Measurements from ENCODE around the gene GBA2.

GBA2 gene

DNA sequence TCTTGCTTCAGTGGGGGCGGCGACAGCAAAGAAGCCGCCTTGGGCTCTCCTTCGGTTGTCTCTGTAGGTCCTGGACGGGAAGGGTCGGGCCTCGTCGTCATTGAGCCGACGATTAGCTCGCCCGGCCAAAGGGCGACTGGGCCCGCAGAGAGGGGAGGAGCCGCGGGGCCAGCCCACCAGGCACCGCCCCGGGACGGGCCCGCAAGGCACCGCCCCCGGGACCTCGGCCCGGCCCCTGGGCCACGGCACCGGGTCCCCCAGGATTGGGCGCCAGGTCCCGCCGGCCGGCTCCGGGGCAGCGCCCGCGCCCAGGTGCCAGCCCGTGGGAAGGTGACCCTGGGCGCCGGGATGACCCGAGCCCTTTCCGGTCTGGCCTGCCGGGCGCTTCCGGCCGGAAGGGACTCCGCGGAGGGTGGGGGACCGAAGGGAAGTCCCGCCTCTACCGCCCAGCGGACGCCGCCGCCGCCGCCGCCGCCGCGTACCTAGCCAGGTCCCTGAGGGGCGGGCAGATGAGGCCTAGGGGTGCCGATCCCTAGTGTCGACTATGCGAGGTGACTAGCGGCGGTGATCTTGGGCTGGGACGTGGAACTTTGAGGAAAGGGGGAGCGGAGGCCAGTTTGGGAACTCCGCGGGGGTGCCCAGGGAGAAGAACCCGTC is at the start of gene GBA2, which contains the start of gene RGP1:
TSS of gene GBA2 (minus strand) at position 371 of the 657 bp plus-strand sequence. CDS start 524 bp downstream, outside the sequence.
TSS of gene RGP1 (plus strand) at position 430 of the 657 bp plus-strand sequence. CDS start 469 bp downstream, outside the sequence.
- in situ Hi-C loops (cut with MboI; ENCODE audit: low sequenced_read_pairs), result no loop called here
- DNase-seq (ENCODE audit: low spot score in 2 of 2), result peak; percentile 77 to 88
- Histone ChIP-seq H3K36me3 (replicated peaks) (peaks cover 39% of the 10 kb centered on the region), H3K27me3 (ENCODE audit: low read depth) (no peaks in the 10 kb centered on the region), H3K4me1 (peaks cover 11% of the 10 kb centered on the region; the same call in 1 of the 2 replicates), H3K4me3 (peak within 1 kb of the TSS; percentile 92), H3K9me3 (no peaks in the 10 kb centered on the region)

DNA sequence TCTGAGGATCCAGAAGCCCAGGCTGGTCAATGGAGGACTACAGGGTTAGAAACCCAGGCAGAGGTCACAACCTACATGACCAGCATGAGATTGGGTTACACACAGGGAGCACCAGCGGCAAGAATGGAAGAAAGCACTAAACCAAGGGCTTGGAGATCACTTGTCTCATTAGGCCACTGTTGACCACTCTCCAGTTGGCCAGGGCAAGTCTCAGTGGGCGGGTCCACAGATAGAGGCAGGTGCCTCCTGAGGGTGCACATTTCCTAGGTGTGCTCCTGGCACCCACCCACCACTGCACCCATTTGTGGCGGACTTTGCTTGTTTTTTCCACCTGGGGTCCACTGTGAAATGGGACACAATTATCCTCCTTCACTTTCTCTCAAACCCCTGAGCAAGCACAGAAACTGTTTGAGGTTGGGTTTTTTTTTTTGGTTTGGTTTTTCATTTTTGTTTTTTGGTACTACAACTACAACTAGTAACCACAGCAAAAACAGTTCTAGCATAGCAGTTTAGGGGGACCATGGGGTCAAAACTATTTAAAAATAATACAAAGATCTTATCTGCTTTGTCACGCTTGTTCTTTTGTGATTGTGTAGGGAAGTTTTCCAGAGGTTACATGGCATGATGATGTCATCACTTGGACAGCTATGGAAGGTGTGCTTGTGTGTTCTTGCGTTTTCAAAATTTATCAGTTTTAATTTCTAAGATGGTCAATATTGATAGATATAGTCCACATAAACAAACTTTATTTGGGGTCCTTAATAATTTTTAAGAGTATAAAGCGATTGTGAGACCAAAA is 48.5 kb upstream of the GBA2 start:
- in situ Hi-C loops (cut with MboI; ENCODE audit: low sequenced_read_pairs), result no loop called here
- H3K4me1 ChIP-seq, result no peaks in the 10 kb centered on the region
- H3K27me3 ChIP-seq (ENCODE audit: low read depth), result no peaks in the 10 kb centered on the region
- no peak for DNase-seq (ENCODE audit: low spot score in 2 of 2)
- H3K36me3 ChIP-seq (replicated peaks), result peaks cover 12% of the 10 kb centered on the region
- no peaks in the 10 kb centered on the region for H3K9me3 ChIP-seq
- H3K4me3 ChIP-seq, result no peak overlapping the region

DNA sequence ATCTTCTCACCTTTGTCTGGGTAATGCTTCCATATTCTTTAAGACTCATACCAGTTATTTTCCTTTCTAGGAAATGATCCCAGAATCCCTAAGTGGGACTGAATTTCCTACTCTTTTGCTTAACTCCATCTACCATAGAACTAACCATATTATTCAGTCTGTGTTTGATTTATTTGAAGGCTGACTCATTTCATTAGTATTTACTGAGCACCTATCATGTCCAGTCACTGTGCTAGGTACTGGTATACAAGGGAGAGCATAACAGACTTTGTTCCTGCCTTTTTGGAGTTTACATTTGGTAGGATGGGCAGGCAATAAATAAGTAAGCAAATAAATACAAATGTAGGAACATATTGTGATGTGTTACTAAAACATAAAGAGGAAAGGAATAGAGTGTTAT is 46.7 kb upstream of the GBA2 start:
- in situ Hi-C loops (cut with MboI; ENCODE audit: low sequenced_read_pairs), result no loop called here
- DNase-seq (ENCODE audit: low spot score in 2 of 2), result no peak
- Histone ChIP-seq H3K4me1 (peaks cover 3% of the 10 kb centered on the region), H3K9me3 (no peaks in the 10 kb centered on the region), H3K27me3 (ENCODE audit: low read depth) (no peaks in the 10 kb centered on the region), H3K36me3 (replicated peaks) (peaks cover 6% of the 10 kb centered on the region), H3K4me3 (no peak overlapping the region)

DNA sequence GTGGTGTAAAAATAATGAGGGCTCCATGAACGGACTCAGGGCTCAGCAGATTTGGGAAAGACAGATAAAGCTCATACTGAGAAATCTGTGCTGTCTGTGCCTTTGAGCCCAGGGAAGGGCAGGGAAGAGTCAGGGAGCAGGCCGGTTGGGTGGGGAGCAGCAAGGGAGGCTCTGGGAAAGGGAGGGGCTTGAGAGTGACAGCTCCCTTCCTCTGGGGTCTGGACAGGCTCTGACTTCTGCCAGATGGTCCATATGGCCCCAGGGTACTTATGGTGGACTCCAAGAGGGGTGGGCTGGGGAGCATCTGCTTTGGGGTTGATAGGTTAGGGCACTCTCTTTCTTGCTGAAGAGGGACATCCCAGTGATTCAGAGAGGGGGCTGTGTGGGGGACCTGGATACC is 44.4 kb upstream of the GBA2 start:
- Histone ChIP-seq H3K4me3 (no peak overlapping the region), H3K9me3 (no peaks in the 10 kb centered on the region), H3K4me1 (peaks cover 24% of the 10 kb centered on the region), H3K36me3 (replicated peaks) (peaks cover 9% of the 10 kb centered on the region), H3K27me3 (ENCODE audit: low read depth) (no peaks in the 10 kb centered on the region)
- DNase-seq (ENCODE audit: low spot score in 2 of 2), result no peak
- in situ Hi-C loops (cut with MboI; ENCODE audit: low sequenced_read_pairs), result loop anchor here (5.0 kb wide), 1 partner anchor 89 kb away; no protein-coding TSS in a partner anchor

DNA sequence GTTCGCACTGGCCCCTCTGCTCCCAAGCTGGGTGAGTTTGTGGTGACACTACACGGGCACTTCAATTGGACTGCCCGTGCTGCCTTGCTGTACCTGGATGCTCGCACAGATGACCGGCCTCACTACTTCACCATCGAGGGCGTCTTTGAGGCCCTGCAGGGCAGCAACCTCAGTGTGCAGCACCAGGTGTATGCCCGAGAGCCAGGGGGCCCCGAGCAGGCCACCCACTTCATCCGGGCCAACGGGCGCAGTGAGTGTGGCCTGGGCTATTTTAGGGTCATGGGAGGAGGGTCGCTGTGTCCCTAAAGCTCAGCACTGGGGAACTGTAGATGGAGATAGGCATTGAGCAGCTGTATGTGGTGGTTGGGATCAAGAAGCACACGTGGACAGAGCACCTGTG is 43.8 kb upstream of the GBA2 start:
- H3K36me3 ChIP-seq (replicated peaks), result peaks cover 9% of the 10 kb centered on the region
- H3K27me3 ChIP-seq (ENCODE audit: low read depth), result no peaks in the 10 kb centered on the region
- no peaks in the 10 kb centered on the region for H3K9me3 ChIP-seq
- no peak overlapping the region for H3K4me3 ChIP-seq
- in situ Hi-C loops (cut with MboI; ENCODE audit: low sequenced_read_pairs), result loop anchor here (5.0 kb wide), 1 partner anchor 89 kb away; no protein-coding TSS in a partner anchor
- DNase-seq (ENCODE audit: low spot score in 2 of 2), result no peak
- H3K4me1 ChIP-seq, result peaks cover 26% of the 10 kb centered on the region

DNA sequence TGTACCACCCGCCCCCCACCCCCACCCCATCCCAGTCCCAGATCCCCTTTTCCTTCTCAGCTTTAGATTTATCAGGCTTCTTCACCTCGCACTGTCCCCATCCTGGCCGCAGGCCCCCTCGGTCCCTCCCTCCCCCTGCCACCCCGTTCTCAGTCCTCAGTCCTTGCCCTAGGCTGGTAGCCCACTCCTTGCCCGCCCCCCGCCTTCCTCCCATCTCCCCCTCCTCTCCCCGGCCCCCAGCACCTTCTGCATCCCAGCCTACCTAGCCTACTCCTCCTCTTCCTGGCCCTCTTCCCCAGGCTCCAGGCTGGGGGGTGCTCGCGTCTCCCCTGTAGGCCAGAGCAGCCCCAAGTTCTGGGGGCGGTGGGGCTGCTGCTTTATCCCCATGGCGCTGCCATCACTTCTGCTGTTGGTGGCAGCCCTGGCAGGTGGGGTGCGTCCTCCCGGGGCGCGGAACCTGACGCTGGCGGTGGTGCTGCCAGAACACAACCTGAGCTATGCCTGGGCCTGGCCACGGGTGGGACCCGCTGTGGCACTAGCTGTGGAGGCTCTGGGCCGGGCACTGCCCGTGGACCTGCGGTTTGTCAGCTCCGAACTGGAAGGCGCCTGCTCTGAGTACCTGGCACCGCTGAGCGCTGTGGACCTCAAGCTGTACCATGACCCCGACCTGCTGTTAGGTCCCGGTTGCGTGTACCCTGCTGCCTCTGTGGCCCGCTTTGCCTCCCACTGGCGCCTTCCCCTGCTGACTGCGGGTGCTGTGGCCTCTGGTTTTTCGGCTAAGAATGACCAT is 43.2 kb upstream of the GBA2 start:
- in situ Hi-C loops (cut with MboI; ENCODE audit: low sequenced_read_pairs), result loop anchor here (5.0 kb wide), 1 partner anchor 90 kb away; no protein-coding TSS in a partner anchor
- Histone ChIP-seq H3K9me3 (no peaks in the 10 kb centered on the region), H3K4me1 (peaks cover 26% of the 10 kb centered on the region), H3K36me3 (replicated peaks) (peaks cover 9% of the 10 kb centered on the region), H3K4me3 (no peak overlapping the region), H3K27me3 (ENCODE audit: low read depth) (no peaks in the 10 kb centered on the region)
- DNase-seq (ENCODE audit: low spot score in 2 of 2), result no peak

DNA sequence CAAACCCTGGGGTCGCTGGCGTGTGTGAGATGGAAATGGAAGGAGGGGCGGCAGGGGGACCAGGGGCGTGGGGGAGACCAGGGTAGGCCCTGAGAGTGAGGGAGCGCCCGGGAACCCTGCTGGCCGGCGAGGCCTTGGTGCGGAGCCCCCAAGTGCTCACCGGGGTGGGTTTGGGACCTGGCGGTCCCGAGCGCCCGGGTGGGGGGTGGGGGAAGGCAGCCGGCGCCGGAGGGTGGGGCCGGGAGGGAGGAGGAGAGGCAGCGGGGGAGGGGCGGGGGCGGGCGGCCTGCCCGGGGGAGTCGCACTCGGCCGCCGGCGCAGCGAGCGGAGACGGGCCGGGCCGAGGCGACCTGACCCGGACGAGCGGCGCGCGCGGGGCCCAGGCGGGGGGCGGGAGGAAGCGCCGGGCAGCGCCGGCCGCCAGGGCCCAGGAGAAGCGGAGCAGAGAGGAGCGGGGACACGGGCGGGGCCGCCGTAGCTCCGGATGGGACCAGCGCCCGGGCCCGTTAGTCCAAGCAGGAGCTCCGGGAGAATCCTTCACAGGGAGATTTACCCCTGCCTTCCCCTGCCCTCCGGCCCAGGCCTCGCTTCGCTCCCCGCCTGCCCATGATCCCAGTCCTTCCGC is 42.4 kb upstream of the GBA2 start, which contains the start of gene NPR2:
TSS of gene NPR2 (plus strand) at position 295 of the 625 bp plus-strand sequence. CDS start 818 bp downstream, outside the sequence.
- DNase-seq (ENCODE audit: low spot score in 2 of 2), result no peak

DNA sequence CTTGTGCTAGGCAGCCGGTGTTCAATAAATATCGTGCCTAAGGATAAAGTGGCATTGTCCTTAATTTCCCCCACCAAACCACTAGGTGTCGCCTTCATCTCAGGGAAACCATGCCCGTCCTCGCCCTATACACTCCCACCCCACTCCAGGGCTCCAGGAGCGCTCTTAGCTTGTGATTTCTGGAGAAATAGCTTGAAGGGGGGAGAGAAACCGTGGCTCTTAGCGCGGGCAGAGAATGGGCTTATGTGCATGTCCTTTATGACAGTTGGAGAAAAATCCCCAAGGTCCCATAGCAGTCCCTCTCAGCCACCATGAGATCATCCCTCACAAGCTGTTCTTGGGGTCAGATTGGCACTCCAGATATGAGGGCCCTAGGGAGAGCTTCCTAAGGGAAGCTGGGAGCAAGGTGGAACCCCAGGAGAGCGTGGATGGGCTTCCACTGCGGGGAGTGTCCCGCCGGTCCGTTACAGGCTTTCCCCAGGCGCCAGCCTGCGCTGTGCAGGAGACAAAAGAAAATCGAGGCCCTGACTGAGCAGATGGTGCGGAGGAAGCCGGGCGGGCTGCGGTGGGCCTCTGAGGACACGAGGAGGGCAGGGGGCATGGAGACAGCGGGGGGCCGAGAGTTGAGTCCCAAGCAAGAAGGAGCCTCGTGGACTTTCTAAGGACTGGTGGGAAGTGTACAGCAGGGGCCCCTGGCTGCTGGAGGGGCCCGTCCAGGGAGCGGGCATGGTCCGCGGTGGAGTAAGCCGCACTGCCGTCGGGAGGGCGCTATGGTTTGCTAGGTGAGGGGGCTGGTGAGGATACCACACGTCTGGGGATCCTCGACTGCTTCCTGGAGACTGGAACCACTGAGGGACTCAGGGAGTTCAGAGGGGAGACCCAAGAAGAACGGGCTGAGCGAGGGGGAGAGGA is 41.6 kb upstream of the GBA2 start:
- DNase-seq (ENCODE audit: low spot score in 2 of 2), result peak; percentile 76 to 84
- Histone ChIP-seq H3K4me1 (peaks cover 26% of the 10 kb centered on the region), H3K36me3 (replicated peaks) (peaks cover 9% of the 10 kb centered on the region), H3K4me3 (no peak overlapping the region), H3K9me3 (no peaks in the 10 kb centered on the region), H3K27me3 (ENCODE audit: low read depth) (no peaks in the 10 kb centered on the region)
- in situ Hi-C loops (cut with MboI; ENCODE audit: low sequenced_read_pairs), result loop anchor here (5.0 kb wide), 1 partner anchor 92 kb away; no protein-coding TSS in a partner anchor

More for the DNA sequence above, 42.4 kb upstream of the GBA2 start, which contains the start of gene NPR2:
- in situ Hi-C loops (cut with MboI; ENCODE audit: low sequenced_read_pairs), result loop anchor here (5.0 kb wide), 1 partner anchor 91 kb away; no protein-coding TSS in a partner anchor
- Histone ChIP-seq H3K27me3 (ENCODE audit: low read depth) (no peaks in the 10 kb centered on the region), H3K36me3 (replicated peaks) (peaks cover 9% of the 10 kb centered on the region), H3K4me1 (peaks cover 26% of the 10 kb centered on the region), H3K4me3 (no peak within 1 kb of the TSS), H3K9me3 (no peaks in the 10 kb centered on the region)

DNA sequence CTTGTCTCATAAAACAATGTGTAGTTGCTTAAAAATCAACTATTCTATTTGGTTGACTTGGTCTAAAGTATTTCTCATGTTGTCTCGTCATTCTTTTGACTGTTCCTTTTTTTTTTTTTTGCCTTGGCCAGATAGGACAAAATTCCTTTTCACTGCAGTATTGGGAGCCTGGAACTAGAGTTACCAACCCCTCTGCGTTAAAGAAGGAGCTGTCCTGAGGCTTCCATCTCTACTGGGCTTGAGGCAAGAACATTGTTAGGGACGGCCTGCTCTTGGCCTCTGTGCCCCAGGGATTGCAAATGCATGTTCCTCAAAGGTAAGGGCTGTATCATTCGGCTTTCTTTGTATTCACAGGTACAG is 41.0 kb upstream of the GBA2 start:
- DNase-seq (ENCODE audit: low spot score in 2 of 2), result no peak
- peaks cover 9% of the 10 kb centered on the region for H3K36me3 ChIP-seq (replicated peaks)
- in situ Hi-C loops (cut with MboI; ENCODE audit: low sequenced_read_pairs), result loop anchor here (5.0 kb wide), 1 partner anchor 92 kb away; no protein-coding TSS in a partner anchor
- peaks cover 26% of the 10 kb centered on the region for H3K4me1 ChIP-seq
- no peaks in the 10 kb centered on the region for H3K27me3 ChIP-seq (ENCODE audit: low read depth)
- no peak overlapping the region for H3K4me3 ChIP-seq
- no peaks in the 10 kb centered on the region for H3K9me3 ChIP-seq

DNA sequence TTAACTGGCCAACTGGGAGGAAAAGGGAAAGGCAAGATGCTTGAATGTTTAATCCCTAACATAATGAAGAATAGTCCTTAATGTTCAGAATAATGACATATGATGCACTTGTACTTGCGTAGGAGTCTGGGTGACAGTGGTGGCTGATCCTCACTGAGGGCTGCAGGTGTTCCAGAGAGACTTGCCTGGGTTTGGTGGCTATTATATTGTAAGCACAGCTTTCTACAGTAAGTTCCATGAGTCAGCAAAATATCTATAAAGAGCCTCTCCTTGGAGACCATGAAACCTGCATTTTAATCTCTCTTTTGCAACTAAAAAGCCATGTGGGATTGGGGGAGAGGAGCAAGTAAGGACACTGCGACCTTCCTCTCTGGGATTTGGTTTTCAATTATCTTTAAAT is 40.5 kb upstream of the GBA2 start:
- Histone ChIP-seq H3K9me3 (no peaks in the 10 kb centered on the region), H3K36me3 (replicated peaks) (peaks cover 9% of the 10 kb centered on the region), H3K4me1 (peaks cover 26% of the 10 kb centered on the region), H3K4me3 (no peak overlapping the region), H3K27me3 (ENCODE audit: low read depth) (no peaks in the 10 kb centered on the region)
- DNase-seq (ENCODE audit: low spot score in 2 of 2), result peak; percentile 76 to 93
- in situ Hi-C loops (cut with MboI; ENCODE audit: low sequenced_read_pairs), result no loop called here

DNA sequence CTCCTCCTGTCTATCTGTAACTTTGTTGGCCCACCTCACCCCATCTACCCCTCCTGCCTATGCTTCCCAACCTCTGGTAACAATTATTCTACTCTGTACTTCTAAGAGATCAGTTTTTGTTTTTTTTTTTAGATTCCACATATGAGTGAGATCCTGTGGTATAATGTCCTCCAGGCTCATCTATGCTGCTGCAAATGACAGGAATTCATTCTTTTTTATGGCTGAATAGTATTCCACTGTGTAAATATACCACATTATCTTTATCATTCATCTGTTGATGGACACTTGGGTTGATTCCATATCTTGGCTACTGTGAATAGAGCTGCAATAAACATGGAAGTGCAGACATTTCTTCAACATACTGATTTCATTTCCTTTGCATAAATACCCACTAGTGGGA is 34.4 kb upstream of the GBA2 start:
- Histone ChIP-seq H3K9me3 (no peaks in the 10 kb centered on the region), H3K27me3 (ENCODE audit: low read depth) (no peaks in the 10 kb centered on the region)
- in situ Hi-C loops (cut with MboI; ENCODE audit: low sequenced_read_pairs), result no loop called here

DNA sequence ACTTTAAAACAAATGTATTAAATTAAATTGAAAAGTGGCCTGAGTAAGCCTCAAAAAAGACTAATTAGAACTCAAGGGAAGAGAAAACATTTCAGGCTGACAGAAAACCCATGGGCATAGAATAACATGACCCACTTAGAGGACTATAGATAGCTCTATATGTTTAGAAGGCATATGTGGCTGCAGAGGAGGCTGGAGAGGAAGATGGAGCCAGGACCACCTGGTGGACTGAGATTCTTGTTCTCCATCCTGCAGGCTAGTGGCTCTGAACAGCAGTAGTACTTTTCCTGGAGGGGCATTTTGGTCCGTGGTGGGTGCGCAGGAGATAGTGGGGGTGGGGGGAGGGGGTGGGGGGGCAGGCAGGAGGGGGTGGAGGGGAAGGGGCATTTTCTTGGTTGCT is 32.0 kb upstream of the GBA2 start:
- no peaks in the 10 kb centered on the region for H3K9me3 ChIP-seq
- H3K36me3 ChIP-seq (replicated peaks), result no peaks in the 10 kb centered on the region
- peaks cover 6% of the 10 kb centered on the region for H3K4me1 ChIP-seq
- no peak overlapping the region for H3K4me3 ChIP-seq
- no peaks in the 10 kb centered on the region for H3K27me3 ChIP-seq (ENCODE audit: low read depth)
- in situ Hi-C loops (cut with MboI; ENCODE audit: low sequenced_read_pairs), result no loop called here
- DNase-seq (ENCODE audit: low spot score in 2 of 2), result no peak

More for the DNA sequence above, 34.4 kb upstream of the GBA2 start:
- Histone ChIP-seq H3K36me3 (replicated peaks) (no peaks in the 10 kb centered on the region; the same call in 1 of the 2 replicates), H3K4me1 (peaks cover 2% of the 10 kb centered on the region; the same call in 1 of the 2 replicates), H3K4me3 (no peak overlapping the region)
- no peak for DNase-seq (ENCODE audit: low spot score in 2 of 2)
